HG02678 (cell line): ENCODE data around the gene CACNA1I.

Source experiments
- ATAC-seq: cut with Tn5 transposase; IDR thresholded peaks from one replicate; pipeline ENCODE4 v1.9.1; 2021; ENCODE audit warnings: mild to moderate bottlenecking, moderate library complexity; ENCODE audit not compliant: unreplicated experiment

Gene CACNA1I

GRCh38 chr22:39646398-39647063, 76.0 kb downstream of the CACNA1I start:
- no peak for ATAC-seq

DNA sequence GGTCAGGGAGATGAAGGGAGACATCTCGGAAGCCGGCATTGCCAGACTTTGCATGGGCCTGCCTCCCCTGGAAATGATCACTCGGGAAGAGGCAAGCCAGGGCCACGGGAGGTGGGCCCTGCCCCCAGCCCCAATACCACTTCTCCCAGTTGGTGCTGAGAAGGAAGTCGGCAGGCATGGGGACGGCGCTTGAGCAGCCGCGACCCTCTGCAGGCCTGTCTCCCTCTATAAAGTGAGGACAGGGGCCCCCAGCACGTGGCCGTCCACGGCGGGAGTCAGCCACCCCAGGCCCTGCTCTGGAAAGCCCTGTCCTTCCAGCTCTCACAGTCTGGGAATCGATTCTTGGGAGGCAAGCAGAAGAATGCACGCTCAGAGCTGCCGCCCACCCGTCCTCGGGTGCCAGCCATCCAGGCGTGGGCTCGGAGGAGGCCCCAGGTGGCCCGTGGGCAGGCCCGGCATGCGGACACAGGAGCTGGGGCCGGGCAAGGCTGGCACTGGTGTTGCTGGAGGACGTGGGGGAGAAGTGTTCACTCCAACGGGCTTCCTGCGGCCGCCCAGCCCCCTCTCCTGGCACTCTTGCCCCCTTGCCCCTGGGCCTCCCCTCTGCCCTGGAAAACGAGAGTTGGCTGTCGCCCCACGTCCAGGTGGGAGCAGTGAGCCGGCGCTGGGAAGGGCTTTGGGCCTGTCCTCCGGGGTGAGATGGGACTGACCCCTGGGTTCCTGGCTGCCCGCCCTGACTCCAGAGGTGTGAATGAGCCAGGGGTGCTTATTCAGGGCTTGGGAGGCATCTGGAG, 77.5 kb downstream of the CACNA1I start:
- ATAC-seq = no peak

DNA sequence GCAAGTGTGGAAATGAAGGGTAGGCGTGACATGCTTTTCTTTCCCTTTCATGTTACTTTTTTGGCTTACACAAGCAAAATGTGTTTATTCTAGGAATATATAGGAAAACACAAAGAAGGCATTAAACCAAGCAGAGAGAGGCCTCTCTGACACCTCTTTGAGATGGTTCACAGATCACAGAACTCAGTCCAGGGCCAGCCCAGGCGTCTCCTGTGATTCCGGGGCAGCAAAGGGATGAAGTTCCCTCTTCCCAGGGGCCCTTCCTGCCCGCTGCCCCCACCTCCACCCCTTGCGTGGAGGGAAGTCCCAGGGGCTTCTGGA, 78.0 kb downstream of the CACNA1I start:
- no peak for ATAC-seq

DNA sequence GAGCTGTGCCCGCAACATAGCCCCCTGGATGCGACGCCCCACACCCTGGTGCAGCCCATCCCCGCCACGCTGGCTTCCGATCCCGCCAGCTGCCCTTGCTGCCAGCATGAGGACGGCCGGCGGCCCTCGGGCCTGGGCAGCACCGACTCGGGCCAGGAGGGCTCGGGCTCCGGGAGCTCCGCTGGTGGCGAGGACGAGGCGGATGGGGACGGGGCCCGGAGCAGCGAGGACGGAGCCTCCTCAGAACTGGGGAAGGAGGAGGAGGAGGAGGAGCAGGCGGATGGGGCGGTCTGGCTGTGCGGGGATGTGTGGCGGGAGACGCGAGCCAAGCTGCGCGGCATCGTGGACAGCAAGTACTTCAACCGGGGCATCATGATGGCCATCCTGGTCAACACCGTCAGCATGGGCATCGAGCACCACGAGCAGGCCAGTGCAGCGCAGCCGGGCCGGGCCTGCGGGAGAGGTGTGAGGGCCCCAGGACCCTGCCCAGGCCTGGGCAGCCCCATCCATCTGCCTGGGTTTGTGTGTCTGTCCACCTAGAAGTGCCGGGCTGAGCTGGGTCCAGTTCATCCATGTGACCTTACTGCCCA, 79.0 kb downstream of the CACNA1I start:
- ATAC-seq = no peak

DNA sequence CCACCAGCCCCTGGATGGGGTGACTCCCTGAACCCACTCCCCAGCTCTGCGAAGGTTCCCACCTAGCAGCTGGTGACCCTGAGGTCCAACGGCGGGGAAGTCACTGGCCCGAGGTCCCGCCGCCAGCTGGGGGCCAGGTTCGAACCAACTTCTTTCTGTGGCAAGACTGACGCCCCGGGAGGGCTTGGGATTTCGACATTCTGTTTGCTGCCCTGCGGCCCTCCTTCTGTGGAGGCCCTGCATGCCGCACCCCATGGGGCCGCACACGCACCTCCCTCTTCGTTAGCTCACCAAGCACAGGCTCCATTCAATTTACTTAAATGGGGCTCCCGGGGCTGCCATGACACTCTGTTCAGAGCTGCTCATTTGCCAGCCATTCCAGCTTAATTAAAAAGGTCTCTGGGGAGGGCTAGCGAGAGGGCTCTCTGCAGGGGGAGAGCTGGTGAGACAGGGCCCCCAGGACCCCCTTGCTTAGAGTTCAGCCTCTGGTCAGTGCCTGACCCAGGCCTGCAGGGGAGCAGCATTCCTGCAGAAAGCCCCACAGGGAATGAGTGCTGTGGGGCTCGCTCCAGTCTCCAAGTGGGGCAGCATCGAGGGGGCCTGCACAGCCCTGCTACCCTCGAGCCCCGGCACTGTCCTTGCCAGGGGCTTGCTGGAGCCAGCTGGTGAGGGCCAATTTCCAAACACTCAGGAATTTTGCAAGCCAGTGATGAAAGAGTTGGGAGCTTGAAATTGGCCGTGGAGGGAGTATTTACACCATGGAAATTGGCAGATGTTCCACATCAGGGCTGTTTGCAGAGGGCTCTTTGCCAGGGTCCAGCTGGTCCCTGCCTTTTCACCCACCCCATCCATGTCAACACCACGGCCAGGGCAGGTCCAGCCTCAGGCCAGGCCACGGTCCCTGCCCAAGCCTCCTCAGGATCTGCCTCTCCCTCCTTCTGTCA, 80.8 kb downstream of the CACNA1I start:
- no peak for ATAC-seq

GRCh38 chr22:39652990-39653786, 82.6 kb downstream of the CACNA1I start:
- no peak for ATAC-seq

- no peak for ATAC-seq
Measured at GRCh38 chr22:39653787-39654077, 83.2 kb downstream of the CACNA1I start.

- no peak for ATAC-seq
Measured at GRCh38 chr22:39654131-39654926, 83.8 kb downstream of the CACNA1I start.

DNA sequence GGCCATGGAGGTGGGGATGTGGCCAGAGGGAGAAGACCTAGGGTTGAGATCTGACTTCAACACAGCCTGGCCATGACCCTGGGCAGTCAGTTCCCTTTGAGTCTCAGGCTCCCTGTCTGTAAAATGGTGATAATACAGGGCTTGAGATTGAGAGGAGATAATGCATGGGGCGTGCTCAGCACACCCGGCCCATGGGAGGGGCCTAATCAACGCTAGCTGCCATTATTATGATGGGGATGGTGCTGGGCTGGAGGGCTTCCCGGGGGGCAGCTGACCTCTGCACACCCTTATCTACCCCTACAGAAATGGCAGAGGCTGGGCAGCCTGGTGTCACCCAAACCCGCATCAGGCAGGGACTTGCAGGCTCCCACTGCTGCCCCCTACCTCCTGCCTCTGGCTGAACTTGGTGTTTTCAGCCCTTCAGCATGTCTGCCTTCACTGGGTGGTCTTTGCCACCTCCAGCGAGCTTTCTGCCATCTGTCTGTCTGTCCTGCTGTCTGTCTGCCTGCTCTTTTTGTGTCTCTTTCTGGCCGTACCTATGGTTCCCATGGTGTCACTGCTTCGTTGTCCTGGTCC, 84.5 kb downstream of the CACNA1I start:
- no peak for ATAC-seq

DNA sequence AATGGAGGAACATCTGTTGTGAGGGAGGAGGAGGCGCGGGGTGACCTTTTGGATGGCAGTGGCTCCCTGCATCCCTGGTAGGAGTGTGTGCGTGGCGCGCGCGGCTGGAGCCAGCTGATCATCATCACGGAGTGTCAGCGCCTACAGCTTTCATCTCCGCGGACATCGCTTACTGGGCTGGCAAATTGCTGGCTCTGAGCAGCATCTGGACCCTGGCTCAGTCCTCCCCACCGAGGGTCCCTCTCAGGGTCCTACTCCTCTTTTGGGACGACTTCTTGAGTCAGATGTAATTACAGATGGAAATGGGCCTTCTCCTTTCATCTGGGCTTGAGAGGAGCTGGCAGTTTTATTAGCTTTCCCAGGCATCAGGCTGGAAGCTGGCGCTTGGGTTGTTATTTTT, 85.3 kb downstream of the CACNA1I start:
- ATAC-seq = no peak

DNA sequence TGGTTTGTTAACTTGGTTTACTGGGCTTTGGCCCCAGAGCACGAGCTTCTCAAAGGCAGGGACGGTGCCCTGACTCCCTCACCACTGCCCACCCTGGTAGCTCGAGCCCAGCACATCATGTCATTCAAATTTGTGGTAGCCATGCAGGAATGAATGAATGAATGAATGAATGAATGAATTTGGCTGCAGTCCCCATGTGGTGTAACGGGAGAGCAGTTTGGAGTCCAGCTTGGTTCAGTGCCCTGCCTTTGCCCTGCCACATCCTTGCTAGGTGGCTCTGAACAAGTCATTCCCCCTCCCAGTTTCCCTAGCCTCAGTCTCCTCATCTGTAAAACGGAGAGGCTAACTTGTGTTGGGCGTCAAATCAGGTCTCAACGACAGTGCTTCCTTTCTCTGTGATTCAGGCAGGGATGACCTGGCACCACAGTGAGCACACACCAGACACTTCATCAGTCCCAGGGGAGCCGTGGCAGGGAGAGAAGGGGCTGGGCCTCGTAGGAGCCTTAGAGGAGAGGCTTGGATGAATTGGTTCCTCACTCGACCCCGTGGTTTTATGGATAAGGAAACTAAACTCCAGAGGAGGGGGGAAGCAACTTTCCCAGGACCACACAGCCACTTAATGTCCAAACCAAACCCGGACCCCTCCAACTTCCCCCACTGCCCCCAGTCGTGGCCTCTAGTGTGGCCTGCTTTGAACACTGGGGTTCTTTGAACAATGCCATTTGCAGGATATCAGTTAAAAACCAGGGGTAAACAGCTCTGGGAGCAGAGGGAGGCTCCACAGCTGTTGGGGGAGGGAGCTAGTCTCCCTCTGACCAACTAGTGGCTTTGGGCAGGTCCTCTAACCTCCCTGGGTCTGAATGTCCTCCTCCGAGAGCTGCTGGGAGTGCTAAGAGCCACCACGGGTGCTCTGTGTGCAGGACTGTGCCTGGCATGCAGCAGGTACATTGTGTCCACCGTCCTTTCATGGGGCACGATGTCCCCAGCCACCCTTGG, 86.2 kb downstream of the CACNA1I start:
- no peak for ATAC-seq

DNA sequence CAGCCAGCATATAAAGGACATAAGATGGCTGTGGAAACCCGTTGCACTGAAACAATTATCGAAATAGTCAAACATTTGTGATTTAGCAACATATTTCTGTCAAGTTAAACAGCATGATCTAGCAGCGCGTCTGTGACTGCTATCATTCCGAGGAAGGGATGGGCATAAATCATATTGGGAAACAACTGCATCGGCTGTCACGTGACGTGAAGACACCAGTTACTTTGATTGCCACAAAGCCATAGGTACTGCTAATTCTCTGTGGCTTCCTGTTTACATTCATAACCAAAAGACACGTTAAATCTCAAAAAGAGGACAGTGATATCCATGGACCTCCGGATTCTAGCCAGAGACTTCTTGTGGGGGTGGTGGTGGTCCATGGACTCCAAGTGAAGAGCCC, 87.8 kb downstream of the CACNA1I start:
- no peak for ATAC-seq

- ATAC-seq = no peak
Measured at GRCh38 chr22:39658806-39659463, 88.4 kb downstream of the CACNA1I start.

GRCh38 chr22:39661501-39661841, 90.9 kb downstream of the CACNA1I start:
- ATAC-seq = no peak

DNA sequence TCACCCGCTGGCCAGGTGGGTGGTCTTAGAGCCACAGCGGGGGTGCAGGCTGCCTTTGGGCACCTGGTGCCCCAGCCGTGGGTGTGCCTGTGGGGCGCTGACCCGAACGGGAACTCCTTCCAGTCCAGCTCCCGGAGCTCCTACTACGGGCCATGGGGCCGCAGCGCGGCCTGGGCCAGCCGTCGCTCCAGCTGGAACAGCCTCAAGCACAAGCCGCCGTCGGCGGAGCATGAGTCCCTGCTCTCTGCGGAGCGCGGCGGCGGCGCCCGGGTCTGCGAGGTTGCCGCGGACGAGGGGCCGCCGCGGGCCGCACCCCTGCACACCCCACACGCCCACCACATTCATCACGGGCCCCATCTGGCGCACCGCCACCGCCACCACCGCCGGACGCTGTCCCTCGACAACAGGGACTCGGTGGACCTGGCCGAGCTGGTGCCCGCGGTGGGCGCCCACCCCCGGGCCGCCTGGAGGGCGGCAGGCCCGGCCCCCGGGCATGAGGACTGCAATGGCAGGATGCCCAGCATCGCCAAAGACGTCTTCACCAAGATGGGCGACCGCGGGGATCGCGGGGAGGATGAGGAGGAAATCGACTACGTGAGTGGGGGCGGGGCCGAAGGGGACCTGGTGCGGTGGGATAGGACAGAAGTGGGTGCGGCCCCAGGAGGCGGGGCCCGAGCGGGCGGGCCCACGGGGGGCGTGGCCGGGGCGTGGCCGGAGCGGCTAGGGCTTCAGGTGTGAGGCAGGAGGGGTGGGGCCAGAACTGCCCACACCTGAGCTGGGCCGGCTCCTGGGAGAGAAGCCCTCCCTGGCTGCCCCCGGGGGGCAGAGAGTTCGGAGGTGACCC, 91.5 kb downstream of the CACNA1I start:
- no peak for ATAC-seq

- ATAC-seq = no peak
Measured at GRCh38 chr22:39662686-39663052, 92.1 kb downstream of the CACNA1I start.

DNA sequence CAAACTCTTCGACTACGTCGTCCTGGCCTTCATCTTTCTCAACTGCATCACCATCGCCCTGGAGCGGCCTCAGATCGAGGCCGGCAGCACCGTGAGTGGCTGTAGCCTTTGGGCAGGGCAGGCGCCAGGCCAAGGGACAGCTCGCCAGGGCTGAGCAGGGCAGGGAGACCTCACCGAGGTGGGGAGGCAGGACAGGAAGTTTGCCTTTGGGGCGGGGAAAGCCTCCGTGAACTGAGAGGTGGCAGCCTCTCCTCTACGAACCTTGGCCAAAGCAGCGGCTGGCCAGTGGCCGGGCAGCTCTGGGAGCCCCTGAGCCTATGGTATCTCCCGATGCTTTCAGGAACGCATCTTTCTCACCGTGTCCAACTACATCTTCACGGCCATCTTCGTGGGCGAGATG, 93.2 kb downstream of the CACNA1I start:
- ATAC-seq = no peak
